HK-2 (cell line): ENCODE results near the gene PITX1.

Experiments used
- DNase-seq: peaks from one replicate; pipeline ENCODE4 v3.0.0-alpha.2; 2018; ENCODE audit not compliant: unreplicated experiment

PITX1 gene

DNA sequence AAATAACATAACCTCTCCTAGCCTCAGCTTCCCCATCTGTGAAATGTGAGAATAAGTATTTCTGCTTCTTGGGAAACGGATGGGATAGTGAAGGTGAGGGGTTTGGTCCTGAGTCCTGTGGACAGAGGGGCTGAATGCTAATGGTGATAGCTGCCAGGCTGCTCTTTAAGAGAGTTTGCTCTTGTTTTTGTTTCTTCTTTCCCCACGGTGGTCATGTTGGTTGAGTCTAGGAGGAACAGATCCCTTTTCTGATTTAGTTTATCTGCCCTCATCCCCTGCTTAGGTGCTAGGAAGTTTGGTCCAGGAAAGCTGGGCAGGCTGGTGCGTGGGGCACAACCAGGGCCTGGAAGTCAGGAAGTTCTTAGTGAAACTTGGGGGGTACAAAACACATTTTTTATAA, 7.7 kb upstream of the PITX1 start:
- DNase-seq = no peak

DNA sequence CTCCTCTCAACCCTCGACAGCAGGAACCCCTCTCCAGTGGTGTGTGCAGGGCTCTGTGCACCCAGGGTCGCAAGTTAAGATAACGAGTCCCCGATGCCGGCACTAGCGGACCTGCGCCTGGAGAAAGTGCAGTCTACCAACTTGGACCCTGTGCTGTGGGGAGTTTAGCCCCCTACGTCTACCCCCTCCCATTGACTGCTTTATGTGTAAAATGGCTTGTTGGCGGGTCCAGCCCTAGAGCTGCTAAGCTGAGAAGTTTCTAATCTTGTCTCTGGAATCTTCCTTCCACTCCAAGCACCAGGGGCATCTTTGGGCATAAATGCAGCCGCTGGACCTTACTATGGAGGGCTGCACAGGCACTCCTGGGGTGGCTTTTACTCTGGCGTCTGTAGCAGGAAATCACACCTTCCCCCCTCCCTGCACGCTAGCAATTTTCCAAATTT, 7.1 kb upstream of the PITX1 start:
- DNase-seq = no peak

DNA sequence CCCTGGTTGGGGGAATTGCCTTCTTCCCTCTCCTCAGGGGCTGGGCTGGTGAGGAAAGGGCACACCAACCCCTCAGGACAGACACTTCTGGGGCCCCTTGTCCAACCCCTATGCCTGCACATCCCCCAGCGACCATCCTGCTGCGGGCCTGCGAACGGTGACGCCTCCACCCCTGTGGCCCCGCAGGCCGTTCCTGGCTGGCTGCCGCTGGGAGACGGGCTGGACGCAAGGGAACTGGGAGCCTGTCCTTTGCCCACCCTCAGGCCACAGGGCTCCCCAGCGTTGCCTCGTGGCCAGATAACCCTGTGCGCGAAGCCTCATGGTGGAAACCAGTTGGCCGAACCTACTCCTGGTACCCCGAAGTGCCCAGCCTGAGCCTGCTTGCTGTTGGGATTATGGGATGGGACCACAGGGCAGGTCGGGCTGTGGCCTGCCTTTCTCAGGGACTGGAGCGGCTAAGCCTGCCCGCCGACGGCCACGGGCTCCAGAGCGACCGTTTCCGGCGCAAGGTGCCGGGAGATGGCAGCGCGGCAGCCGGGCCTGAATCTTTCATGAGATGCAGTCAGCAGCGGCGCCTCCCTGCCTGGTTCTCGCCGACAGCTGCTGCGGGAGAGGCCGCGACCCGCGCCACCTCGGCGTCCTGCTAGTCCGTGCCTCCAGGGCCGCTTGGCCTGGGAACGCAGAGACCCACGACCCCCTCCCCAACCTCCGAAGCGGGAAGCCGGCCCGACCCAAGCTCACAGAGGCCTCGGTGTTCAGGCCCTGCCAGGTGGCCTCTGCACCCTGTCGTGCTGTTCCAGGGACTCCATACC, 6.5 kb upstream of the PITX1 start:
- no peak for DNase-seq

DNA sequence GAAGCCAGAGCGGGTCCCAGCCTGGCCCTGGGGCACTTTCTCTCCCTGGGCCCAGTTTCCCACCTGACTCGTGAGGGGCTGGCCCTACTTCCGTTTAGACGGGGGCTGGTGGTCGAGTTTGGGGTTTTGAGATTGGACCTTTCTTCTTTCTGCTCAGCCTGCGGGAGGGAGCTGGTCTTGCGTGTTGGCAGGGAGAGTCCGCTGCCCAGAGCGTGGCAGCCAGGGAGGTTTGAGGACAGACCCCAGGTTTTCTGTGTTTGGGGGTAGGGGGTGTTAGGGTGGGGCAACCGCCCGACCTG, 6.0 kb upstream of the PITX1 start:
- no peak for DNase-seq

DNA sequence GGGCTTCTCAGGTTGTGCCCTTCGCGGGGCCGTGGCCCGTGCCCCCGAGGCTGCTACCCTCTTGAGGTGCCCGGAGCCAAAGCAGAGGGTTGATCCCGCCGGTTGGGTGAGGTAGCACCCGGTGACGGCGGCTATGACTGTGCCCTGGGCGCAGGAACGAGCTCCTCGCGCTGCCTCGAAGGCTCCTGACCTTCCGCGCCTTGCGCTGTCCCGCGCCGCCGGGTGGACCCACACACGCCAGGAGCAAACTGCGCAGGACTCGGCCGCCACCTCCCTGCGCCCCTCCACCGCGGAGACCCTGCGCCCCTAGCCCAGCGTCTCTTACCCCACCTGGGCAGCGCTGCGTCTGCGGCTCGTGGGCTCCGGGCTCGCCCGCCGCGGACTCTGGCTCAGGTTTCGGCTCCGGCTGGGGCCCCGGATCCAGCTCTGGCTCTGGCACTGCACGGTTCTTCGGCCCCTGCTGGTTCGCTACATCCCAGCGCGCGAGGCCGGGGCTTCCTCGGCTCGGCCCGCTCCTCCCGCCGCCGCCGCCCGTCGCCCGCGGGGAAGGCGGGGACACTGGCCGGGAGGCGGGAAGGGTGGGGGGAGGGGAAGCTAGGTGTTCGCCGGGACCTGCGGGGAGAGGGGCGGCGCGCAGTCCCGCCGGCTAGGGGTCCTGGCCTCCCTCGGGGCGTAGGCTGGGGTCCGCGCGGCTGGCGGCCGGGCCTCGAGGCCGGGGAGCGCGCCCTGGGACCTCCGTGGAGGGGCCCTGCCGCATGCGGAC, 5.4 kb upstream of the PITX1 start:
- no peak for DNase-seq

DNA sequence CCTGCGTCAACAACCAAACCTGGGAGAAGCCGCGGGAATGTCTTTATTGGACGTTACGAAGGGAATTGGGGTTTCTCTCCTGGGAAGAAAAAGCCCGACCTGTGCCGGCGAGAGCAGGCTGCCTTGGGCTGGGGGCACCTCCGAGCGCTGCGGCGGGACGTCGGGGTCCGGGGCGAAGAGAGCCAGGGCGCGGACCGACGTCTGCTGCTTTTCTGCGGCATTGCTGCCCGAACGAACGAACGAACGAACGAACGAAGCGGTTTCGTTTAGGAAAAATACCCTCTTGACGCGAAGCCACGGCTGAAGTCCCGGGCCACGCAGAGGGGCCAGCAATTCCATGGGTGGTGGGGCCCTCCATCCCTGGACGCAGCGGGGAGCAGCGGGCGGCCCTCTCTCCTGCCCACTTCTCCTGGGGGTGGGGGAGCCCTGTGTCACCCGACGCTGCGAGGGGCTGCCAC, 4.8 kb upstream of the PITX1 start:
- no peak for DNase-seq

DNA sequence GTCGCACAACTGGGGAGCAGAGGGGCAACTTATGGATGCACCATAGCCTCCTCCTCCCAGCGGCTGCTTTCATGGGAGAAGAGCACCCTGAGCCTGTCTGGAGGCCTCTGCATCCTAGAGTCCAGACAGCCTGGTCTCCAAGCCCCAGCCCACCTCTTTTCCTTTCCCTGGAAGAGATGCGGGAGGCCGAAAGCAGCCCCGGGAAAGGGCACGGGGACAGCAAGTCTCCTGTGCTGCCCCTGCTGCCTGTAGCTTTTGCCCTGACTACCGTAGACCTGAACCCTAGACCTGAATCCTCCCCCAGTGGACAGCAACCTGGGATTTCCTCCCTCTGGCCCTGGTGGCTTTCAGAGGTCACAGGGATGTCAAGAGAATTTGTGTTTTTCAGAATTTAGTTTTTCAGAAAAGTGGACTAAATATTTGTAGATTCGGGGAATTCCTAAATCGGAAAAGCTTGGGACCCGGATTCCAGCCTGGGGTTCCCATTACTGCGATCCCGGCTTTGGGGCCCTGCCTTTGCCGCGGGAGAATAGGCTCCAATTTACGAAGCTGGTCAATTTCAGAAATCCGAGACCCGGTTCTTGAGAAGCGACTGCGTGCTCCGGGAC, 4.3 kb upstream of the PITX1 start:
- DNase-seq = no peak

DNA sequence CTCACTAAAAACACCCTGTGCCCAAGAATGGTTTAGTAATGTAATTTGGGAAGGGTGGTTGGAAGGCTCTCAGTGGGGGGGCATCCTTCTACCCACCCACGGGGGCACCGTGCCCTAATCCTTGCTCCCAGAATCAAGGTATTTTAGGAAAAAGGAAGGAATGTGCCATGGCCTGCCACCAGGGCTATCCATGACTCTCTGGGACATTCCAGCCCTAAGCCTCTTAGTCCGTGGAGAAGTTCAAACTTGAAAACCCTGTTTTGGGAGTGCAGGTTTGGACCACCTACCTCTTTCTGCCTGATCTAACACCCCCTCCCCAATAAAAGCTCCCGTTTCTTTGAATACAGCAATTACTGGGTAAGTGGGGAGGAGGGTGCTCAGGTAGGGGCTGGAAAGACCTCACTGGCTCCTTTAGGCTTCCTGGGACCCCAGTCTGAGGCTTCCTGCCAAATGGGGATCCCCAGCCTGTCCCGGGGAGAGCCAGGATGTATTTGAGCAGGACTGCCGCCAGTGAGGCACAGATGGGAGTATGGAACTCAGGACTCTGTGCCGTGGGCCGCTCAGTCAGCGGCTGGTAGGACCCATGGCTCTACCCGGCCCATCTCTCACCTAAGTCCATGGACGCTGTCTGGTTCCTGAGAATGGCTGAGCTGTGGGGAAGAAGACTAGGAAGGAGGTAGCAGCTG, 3.6 kb upstream of the PITX1 start:
- no peak for DNase-seq

DNA sequence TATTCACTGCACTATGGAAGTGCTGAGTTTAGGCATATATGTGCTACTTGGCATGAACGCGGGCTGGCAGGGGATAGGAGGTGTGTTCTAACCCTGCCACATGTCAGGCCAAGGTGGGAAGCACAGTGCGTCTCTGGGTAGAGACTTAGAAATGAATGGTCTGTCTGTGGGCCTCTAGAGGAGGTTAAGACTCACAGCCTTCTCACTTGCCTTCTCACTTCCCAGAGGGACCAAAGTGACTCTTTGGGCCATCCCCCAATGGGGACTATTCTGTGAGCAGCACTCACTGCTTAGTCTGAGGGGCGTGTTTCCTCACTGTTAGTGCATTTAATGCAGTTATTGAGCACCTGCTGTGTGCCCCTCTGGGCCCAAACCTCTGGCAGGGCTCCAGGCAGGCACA, 2.4 kb upstream of the PITX1 start:
- DNase-seq = no peak

DNA sequence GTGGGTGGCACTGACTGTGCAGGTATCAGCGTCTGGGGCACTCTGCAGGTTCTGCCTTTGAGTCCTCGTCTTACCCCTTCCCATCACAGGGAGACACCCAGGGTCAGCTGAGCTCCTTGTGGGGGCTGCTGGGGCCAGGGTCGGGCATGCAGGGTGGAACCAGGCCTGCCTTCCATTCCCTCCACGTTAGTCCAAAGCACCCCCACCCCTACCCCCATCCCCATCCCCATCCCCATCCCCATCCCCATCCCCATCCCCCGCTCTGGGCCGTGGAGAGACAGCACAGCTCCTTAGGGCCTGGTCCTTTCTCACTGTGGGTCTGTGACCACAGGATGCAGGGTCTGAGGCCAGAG, 1.6 kb upstream of the PITX1 start:
- DNase-seq = no peak

DNA sequence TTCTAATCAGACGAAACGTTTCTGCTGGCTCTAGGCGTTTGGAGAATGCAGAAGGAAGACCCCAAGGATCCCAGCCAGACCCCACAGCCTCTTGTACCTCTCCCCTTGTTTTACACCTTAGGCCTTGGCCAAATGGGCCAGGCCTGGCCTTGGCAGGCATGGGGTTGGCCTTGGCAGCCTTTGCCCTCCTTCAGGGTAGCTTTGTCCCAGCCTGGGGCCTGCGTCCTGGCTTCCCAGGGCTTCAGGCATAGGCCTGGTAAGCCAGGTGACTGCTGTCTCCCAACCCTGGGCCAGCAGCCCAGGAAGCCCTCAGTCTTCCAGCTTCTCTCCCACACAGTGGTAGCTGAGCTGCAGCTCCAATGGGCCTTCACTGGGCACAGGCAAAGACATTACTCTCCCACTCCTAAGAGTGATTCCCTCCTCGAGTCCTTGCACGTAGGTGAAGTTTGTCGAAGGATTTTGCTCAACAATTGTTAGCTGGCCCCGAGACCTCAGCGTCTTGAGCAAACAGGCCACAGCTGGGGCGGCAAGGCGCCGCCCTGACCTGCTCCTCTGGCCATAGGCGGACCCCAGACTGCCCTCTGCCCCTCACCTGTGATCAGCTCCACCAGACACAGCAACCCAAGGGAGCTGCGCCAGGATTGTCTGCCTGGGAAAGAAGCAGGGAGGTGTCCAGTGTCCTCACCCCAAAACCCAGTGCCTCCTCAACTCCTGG, 1.1 kb upstream of the PITX1 start:
- DNase-seq = no peak

DNA sequence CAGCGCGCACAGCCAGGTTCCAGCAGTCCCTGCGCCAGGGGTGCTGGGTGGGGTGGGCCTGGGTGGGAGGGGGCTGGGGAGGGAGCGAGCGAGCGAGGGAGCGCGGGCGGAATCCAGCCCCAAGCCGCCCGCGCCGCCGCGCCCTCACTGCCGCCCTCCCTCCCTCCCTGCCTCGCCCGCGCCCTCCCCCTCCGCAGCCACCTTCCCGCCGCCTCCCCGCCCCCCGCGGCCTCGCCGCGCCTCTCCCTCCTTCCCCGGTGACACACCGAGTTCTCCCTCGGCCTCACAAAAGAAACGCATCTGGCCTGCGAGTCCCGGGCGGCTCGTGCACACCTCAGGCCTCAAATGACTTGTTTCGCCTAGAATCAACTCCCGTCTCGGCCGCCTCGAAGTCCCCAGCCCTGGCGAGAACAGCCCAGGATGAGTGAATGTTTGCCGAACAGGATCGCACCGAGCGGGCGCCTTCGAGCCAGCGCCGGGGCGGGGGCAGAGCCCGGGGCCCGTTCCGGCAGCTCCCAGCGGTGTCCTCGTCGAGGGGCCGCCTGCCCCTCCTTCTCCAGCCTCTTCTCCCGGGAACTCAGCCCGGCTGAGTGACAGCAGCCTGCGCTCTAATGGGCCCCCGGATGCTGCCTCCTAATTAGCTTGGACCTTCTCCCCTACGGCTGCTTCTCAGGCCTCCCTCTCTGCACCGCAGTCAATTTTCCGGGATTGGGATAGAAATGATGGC, 371 bp upstream of the PITX1 start:
- peak; percentile 21 for DNase-seq

DNA sequence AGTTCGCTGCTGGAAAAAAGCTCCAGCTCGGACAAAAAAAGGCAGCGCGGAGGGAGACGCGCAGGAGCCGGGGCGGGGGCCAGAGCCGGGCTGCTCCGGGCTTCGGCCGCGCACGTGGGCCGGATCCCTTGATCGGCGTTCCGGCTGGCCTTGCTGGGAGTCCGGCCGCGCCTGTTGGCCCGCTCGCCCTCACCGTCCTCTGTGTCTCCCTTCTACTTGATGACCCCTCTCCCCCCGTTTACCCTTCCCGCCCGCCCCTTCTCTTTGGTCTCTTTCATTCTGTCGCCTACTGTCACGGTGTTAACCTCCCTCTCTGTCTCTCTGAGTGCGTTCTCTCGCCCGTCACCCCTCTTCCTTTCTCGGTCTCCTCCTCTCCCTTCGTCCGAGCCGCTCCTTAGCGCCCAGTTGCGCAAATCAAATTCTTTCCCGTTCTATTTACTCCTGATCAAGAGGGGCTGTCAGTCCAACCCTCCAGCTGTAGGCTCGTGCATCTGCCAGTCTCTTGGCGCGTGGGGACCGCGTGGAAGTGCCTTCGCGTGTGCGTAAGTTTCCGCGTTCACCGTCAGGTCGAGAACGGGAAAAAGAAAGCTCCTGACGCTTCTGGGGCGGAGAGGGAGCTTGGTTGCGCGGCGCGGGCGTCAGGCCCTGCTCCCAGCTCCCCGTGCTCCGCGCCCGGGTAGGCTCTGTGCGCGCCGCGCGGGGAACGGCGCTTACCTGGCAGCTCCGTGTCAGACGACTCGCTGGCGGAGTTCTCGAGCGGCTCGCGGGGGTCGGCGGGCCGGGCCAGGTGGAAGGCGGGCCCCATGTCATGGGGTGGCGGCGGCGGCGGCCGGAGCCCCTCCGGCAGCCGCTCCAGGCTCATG, 798 bp downstream of the PITX1 start:
- peak; percentile 16 for DNase-seq

DNA sequence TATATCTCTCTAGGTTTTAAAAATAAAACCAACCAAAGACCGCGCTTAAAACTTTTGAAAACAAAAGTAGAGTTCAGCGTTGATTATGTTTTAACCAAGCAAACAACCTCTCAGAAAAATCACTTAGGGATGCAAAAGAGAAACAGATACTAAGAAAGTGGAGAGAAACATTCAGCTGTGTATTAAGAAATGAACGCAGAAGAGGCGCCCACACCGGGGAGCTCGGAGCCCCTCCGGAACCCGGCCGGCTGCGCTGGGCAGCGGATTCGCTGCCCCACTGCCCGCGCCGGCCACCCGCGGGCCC, 1.4 kb downstream of the PITX1 start:
- no peak for DNase-seq

DNA sequence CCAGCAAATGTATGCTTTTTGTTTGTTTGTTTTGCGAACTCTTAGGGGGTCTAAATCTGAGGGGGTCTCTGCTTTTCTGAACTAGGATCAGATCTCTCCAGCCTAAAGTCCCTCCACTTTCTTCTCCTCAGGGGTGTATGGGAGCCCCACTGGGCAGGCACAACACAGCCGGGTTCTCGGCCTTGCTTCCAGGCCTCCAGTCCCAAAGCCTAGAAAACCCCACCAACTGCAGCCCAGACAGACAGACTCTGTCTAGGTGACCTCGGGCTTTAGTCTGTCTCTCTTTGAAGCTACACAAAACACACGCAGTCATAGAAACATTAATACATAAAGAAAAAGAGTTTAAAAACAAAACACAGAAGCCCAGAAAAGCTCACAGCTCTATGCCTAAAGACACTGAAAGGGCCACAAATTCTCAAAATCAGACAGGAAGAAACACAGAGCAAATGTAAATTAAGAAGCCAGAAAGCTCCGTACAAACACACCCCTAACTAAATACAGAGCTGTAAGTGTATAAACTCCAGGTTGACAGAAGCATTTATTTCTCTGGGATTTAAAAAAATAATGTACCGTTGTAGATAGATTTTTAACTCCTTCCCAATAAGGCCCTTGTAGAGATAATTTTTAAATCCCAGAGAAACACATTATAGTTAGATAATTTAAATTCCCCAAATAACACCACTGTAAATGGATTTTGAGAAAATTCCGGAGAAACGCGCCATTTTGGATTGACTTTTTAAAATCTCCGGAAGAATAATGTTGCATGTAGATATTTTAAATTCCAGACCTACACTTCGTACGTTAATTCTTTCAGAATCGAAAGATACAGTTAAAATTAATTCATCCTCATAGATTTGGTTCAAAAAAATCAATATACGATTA, 2.0 kb downstream of the PITX1 start:
- DNase-seq = no peak

DNA sequence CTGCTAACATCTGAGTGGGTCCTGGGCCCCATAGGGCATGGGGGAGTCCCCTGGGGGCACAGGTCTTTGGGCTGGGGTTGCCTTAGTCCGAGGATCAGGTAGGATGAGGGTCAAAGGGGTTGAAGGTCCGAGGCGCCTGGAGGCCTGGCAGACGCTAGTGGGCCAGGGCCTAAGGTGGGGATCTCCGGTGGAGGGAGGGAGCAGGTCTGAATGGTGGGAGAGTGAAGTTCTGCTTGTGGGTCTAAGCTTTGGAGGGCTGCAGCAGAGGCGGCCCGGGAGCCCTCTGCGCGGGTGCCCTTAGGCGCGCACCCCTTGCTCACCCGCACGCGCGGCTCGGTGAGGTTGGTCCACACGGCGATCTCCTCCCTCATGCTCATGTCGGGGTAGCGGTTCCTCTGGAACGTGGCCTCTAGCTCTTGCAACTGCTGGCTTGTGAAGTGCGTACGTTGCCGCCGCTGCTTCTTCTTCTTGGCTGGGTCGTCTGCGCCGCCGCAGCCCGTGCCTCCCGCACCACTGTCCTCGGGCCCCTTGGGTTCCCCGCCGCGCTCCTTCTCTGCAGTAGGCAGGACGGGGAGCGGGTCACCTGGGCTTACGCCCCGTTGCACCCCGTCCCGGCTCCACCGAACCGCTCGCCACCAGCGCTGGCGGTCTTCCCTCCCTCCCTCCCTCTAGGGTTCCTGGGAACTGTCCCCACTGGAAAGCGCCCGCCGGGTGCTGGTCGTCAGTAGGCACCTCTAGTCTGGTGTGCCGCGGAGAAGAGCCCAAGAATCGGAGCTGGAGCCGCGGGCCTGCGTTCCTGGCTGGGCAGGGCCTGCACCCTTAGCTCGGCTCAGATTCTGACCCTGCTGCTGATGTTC, 2.8 kb downstream of the PITX1 start:
- DNase-seq = no peak

DNA sequence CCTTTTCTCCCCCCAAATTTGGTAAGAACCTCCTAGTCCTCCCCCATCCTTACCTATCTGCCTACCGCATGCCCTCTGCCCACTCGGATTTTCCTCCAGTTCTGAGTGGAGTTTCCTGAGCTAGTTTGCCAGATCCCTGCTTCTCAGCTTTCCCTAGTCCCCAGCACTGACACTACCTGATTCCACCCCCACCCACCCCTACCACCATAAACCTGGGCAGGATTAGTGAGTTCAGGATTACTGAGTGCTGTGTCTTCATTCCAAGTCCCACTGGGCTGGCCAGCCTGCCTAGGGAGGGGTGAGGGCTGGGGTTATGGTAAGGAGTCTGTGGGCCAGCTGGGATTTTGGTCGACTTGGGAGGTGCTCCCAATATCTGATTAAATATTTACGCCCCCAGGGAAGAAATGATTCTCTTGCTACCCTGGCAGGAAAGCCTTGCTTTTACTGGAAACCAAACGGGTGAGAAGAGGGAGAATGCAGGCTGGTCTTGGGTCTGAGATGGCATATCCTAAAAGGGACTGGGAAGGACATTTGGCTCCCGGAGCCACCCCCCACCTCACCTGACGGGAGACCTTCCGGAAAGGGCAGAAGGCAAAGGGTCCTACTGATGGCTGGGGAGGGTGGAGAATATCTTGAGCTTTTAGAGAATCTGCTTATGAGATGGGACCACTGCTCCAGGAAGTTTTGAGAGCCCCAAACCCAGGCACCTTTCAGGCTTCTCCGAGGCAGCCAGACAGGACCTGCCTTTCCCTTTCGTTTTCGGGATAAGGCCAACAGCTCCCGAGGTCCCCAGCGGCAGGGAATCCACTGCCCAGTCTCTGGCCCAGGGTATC, 3.7 kb downstream of the PITX1 start:
- DNase-seq = no peak
